ENCODE measurements around the gene RSRP1. TPM values are rescaled to one million over a fixed set of nuclear protein-coding genes. Genes with fewer than 3 reads are reported as not detected.
"Not testable (repeated sequence)": the region's sequence is repeated elsewhere in the genome, so short reads cannot be mapped to it uniquely, and the experiment has no call there.

RSRP1 gene
- total and polyA plus RNA-seq, 2 donors (not counting 1 experiment from before 2014, with no cell fraction given), result 387 to 482 TPM

DNA sequence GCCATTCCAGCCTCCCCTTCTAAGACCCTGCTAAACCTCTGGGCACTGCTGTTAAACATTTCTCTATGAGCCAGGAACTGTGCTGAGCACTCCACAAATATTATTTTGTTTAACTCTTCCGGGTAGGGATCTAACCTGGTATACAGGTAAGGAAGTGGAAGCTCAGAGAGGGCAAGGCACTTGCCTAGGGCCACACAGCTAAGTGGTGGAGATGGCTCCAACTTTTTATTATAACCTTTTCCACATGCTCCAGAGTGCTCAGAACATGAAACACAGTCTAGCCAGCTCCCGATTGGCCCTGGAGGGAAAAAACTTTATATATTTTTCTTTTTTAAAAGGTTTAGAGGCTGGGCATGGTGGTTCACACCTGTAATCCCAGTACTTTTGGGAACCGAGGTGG is 38.6 kb upstream of the RSRP1 start:
- H3K27ac Mint-ChIP-seq; H3K79me2 ChIP-seq (ENCODE audit: control insufficient read depth, insufficient read depth, low read length); H2AFZ ChIP-seq (ENCODE audit: insufficient read depth, low read depth, low read length, poor library complexity, severe bottlenecking); H3K27ac ChIP-seq (ENCODE audit: low read length in 2 of 2); H3K27me3 ChIP-seq (replicated peaks in 1 of 4; ENCODE audit: control extremely low read depth in 1 of 4, control insufficient read depth in 3 of 4, insufficient read depth in 4 of 4, low read length in 3 of 4); H3K4me3 Mint-ChIP-seq; H3K4me1 Mint-ChIP-seq; ATAC-seq (ENCODE audit: low read depth); H3K9me3 Mint-ChIP-seq (ENCODE audit: insufficient read depth); CTCF ChIA-PET; H3K9ac ChIP-seq (ENCODE audit: low read length); intact Hi-C loops (cut with micrococcal nuclease); H3K9me3 ChIP-seq (ENCODE audit: control extremely low read depth in 1 of 3, control insufficient read depth in 2 of 3, insufficient read depth in 1 of 3, low read length in 2 of 3); H3K4me1 ChIP-seq (ENCODE audit: control insufficient read depth in 2 of 2, insufficient read depth in 2 of 2, low read length in 2 of 2); DNase-seq; H3K4me2 ChIP-seq (replicated peaks; ENCODE audit: low read depth, low read length, poor library complexity, severe bottlenecking); POLR2A ChIA-PET; H3K4me3 ChIP-seq (ENCODE audit: control extremely low read depth in 1 of 5, extremely low read depth in 1 of 5, insufficient read depth in 1 of 5, low read depth in 2 of 5, low read length in 4 of 5); H3K27me3 Mint-ChIP-seq; H3K36me3 ChIP-seq (replicated peaks in 1 of 2; ENCODE audit: control extremely low read depth in 1 of 2, control insufficient read depth in 1 of 2, extremely low read depth in 1 of 2, insufficient read depth in 2 of 2, low read length in 1 of 2); H4K20me1 ChIP-seq (ENCODE audit: control insufficient read depth, insufficient read depth, low read length, poor library complexity, severe bottlenecking): not testable (repeated sequence)
- WGBS (ENCODE audit: insufficient coverage), result no CpG with 5 or more reads among the region's 3 CpGs

DNA sequence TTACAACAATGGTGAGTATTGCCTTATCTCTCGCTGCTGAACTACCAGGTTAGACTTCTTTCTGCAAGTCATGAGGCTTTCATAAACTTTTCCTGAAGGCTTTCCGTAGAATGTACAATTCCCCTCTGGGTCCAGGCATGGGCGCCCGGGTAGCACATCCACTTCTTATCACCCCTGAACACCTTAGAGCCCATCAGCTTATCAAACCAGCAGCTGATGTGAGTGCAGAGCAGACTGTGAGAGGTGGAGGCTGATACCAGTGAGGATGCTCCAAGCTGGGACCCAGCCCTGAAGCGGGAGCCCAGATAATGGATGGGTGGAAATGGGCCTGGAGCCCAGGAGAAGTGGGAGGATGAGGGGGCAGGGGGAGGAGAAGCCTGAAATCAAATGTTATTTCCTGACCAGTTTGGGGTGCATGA is 32.4 kb upstream of the RSRP1 start:
- H3K9me3 Mint-ChIP-seq (ENCODE audit: insufficient read depth); intact Hi-C loops (cut with micrococcal nuclease); H3K4me3 Mint-ChIP-seq; H3K4me1 Mint-ChIP-seq; DNase-seq; H3K27ac Mint-ChIP-seq; H3K27ac ChIP-seq (ENCODE audit: low read length in 2 of 2); H3K27me3 Mint-ChIP-seq; H3K79me2 ChIP-seq (ENCODE audit: control insufficient read depth, insufficient read depth, low read length); H3K27me3 ChIP-seq (replicated peaks in 1 of 4; ENCODE audit: control extremely low read depth in 1 of 4, control insufficient read depth in 3 of 4, insufficient read depth in 4 of 4, low read length in 3 of 4); CTCF ChIA-PET; H2AFZ ChIP-seq (ENCODE audit: insufficient read depth, low read depth, low read length, poor library complexity, severe bottlenecking); H3K9ac ChIP-seq (ENCODE audit: low read length); H4K20me1 ChIP-seq (ENCODE audit: control insufficient read depth, insufficient read depth, low read length, poor library complexity, severe bottlenecking); ATAC-seq (ENCODE audit: low read depth); POLR2A ChIA-PET; H3K4me2 ChIP-seq (replicated peaks; ENCODE audit: low read depth, low read length, poor library complexity, severe bottlenecking); H3K36me3 ChIP-seq (replicated peaks in 1 of 2; ENCODE audit: control extremely low read depth in 1 of 2, control insufficient read depth in 1 of 2, extremely low read depth in 1 of 2, insufficient read depth in 2 of 2, low read length in 1 of 2); H3K4me3 ChIP-seq (ENCODE audit: control extremely low read depth in 1 of 5, extremely low read depth in 1 of 5, insufficient read depth in 1 of 5, low read depth in 2 of 5, low read length in 4 of 5); H3K4me1 ChIP-seq (ENCODE audit: control insufficient read depth in 2 of 2, insufficient read depth in 2 of 2, low read length in 2 of 2); H3K9me3 ChIP-seq (ENCODE audit: control extremely low read depth in 1 of 3, control insufficient read depth in 2 of 3, insufficient read depth in 1 of 3, low read length in 2 of 3): not testable (repeated sequence)
- WGBS (ENCODE audit: insufficient coverage), result no CpG with 5 or more reads among the region's 5 CpGs

DNA sequence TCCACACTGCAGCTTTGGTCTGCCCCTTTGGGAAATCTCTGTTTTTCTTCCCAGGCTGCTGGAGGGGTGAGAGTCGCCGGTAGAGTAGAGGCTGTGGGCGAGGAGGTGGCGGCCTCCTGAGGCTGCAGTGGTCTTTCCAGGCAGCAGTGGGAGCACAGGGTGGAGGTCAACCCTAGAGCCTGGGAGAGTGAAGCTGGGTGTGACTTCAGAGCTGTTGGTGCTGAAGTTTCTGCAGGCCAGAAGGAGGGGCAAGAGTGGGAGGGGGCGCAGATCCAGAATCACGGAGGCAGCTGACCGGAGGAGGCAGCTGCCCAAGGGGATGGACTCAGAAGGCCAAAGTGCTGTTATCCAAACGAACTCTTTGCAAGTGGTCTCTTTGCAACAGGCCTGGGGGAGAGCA is 31.5 kb upstream of the RSRP1 start:
- H3K9ac ChIP-seq (ENCODE audit: low read length); CTCF ChIA-PET; H3K36me3 ChIP-seq (replicated peaks in 1 of 2; ENCODE audit: control extremely low read depth in 1 of 2, control insufficient read depth in 1 of 2, extremely low read depth in 1 of 2, insufficient read depth in 2 of 2, low read length in 1 of 2); H2AFZ ChIP-seq (ENCODE audit: insufficient read depth, low read depth, low read length, poor library complexity, severe bottlenecking); H4K20me1 ChIP-seq (ENCODE audit: control insufficient read depth, insufficient read depth, low read length, poor library complexity, severe bottlenecking); H3K27ac ChIP-seq (ENCODE audit: low read length in 2 of 2); H3K27me3 ChIP-seq (replicated peaks in 1 of 4; ENCODE audit: control extremely low read depth in 1 of 4, control insufficient read depth in 3 of 4, insufficient read depth in 4 of 4, low read length in 3 of 4); H3K4me1 ChIP-seq (ENCODE audit: control insufficient read depth in 2 of 2, insufficient read depth in 2 of 2, low read length in 2 of 2); H3K79me2 ChIP-seq (ENCODE audit: control insufficient read depth, insufficient read depth, low read length); H3K27me3 Mint-ChIP-seq; ATAC-seq (ENCODE audit: low read depth); H3K27ac Mint-ChIP-seq; POLR2A ChIA-PET; H3K4me3 Mint-ChIP-seq; H3K9me3 ChIP-seq (ENCODE audit: control extremely low read depth in 1 of 3, control insufficient read depth in 2 of 3, insufficient read depth in 1 of 3, low read length in 2 of 3); H3K4me2 ChIP-seq (replicated peaks; ENCODE audit: low read depth, low read length, poor library complexity, severe bottlenecking); H3K4me1 Mint-ChIP-seq; intact Hi-C loops (cut with micrococcal nuclease); H3K4me3 ChIP-seq (ENCODE audit: control extremely low read depth in 1 of 5, extremely low read depth in 1 of 5, insufficient read depth in 1 of 5, low read depth in 2 of 5, low read length in 4 of 5); H3K9me3 Mint-ChIP-seq (ENCODE audit: insufficient read depth); DNase-seq: not testable (repeated sequence)
- WGBS (ENCODE audit: insufficient coverage), result no CpG with 5 or more reads among the region's 8 CpGs

DNA sequence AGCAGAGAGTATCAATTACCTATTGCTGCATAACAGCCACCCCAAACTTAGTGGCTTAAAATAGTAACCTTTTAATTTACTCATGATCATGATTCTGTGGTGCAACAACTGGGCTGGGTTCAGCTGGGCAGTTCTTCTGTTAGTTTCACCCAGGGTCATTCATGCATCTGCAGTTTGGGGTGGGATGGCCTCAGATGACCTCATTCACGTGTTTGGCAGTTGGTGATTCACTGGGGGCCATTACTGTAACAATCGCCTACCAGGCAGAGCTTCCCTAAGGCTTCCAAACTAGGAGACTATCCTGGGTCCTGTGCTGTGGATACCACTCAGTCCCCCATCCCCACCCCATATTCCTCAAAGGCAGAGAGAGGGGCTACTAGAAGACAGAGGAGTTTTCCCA is 31.1 kb upstream of the RSRP1 start:
- DNase-seq; H3K27ac Mint-ChIP-seq; POLR2A ChIA-PET; H3K79me2 ChIP-seq (ENCODE audit: control insufficient read depth, insufficient read depth, low read length); H3K27me3 ChIP-seq (replicated peaks in 1 of 4; ENCODE audit: control extremely low read depth in 1 of 4, control insufficient read depth in 3 of 4, insufficient read depth in 4 of 4, low read length in 3 of 4); H3K27ac ChIP-seq (ENCODE audit: low read length in 2 of 2); H3K4me1 Mint-ChIP-seq; H3K4me3 ChIP-seq (ENCODE audit: control extremely low read depth in 1 of 5, extremely low read depth in 1 of 5, insufficient read depth in 1 of 5, low read depth in 2 of 5, low read length in 4 of 5); H3K4me3 Mint-ChIP-seq; H3K4me2 ChIP-seq (replicated peaks; ENCODE audit: low read depth, low read length, poor library complexity, severe bottlenecking); H3K9me3 Mint-ChIP-seq (ENCODE audit: insufficient read depth); H3K9me3 ChIP-seq (ENCODE audit: control extremely low read depth in 1 of 3, control insufficient read depth in 2 of 3, insufficient read depth in 1 of 3, low read length in 2 of 3); H3K4me1 ChIP-seq (ENCODE audit: control insufficient read depth in 2 of 2, insufficient read depth in 2 of 2, low read length in 2 of 2); H4K20me1 ChIP-seq (ENCODE audit: control insufficient read depth, insufficient read depth, low read length, poor library complexity, severe bottlenecking); H2AFZ ChIP-seq (ENCODE audit: insufficient read depth, low read depth, low read length, poor library complexity, severe bottlenecking); CTCF ChIA-PET; H3K36me3 ChIP-seq (replicated peaks in 1 of 2; ENCODE audit: control extremely low read depth in 1 of 2, control insufficient read depth in 1 of 2, extremely low read depth in 1 of 2, insufficient read depth in 2 of 2, low read length in 1 of 2); H3K27me3 Mint-ChIP-seq; ATAC-seq (ENCODE audit: low read depth); H3K9ac ChIP-seq (ENCODE audit: low read length); intact Hi-C loops (cut with micrococcal nuclease): not testable (repeated sequence)
- WGBS (ENCODE audit: insufficient coverage), result no CpG with 5 or more reads among the region's 2 CpGs
